Measurements from ENCODE around the gene HCFC1R1. TPM values are rescaled to one million over a fixed set of nuclear protein-coding genes. Genes with fewer than 3 reads are reported as not detected.

Gene HCFC1R1
- total and polyA plus RNA-seq, 4 donors = 10.9 to 138 (median 45.7) TPM

DNA sequence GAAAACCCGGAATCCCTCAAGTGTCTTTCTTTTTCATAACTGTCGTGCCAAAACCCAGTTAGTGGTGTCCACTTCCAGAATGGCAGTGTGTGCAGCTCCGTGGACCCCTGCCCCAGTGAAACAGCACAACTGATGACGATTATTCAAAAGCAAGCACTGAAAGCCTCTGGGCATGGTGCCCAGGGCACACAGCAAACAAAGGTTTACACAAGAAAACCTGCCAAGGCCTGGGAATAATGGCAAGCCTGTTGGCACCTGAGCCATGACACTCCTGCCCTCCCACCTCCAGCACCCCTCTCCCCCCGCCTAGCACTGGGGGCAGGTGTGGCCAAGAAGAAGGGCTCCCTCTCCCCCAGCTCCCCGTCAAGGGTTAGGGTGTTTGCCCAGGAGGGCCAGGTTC, 46.3 kb downstream of the HCFC1R1 start:
- TF ChIP-seq, protein P1, sequence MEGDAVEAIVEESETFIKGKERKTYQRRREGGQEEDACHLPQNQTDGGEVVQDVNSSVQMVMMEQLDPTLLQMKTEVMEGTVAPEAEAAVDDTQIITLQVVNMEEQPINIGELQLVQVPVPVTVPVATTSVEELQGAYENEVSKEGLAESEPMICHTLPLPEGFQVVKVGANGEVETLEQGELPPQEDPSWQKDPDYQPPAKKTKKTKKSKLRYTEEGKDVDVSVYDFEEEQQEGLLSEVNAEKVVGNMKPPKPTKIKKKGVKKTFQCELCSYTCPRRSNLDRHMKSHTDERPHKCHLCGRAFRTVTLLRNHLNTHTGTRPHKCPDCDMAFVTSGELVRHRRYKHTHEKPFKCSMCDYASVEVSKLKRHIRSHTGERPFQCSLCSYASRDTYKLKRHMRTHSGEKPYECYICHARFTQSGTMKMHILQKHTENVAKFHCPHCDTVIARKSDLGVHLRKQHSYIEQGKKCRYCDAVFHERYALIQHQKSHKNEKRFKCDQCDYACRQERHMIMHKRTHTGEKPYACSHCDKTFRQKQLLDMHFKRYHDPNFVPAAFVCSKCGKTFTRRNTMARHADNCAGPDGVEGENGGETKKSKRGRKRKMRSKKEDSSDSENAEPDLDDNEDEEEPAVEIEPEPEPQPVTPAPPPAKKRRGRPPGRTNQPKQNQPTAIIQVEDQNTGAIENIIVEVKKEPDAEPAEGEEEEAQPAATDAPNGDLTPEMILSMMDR (IDR thresholded peaks at IDR 0.05; ENCODE audit: control extremely low read depth, extremely low read depth) = no peak
- DNase-seq = peak in 2 of 3 donors; percentile 54 to 77
- no peak overlapping the region for H3K9ac ChIP-seq (ENCODE audit: insufficient read depth in 1 of 2, low read length in 2 of 2)

DNA sequence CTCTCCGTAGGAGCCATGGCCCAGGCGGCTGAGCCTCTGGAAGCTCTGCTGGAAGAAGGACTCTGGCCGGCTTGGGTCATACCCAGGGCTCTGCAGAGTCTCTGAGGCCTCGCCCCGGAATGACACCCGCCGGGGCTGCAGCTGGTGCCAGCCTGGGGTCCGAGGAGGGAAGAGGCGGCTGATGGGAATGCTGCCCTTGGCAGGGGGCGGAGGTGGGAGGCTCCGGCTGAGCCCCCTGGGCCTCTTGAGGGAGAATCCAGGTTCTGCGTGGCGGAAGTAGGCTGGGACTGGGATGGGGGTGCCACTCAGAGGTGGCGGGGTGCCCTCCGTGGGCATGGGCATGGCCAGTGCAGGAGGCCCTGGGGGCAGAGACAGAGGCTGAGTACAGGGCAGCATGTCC, 47.1 kb downstream of the HCFC1R1 start:
- Histone ChIP-seq H3K9ac (ENCODE audit: insufficient read depth in 1 of 2, low read length in 2 of 2) (no peak overlapping the region), H3K36me3 (ENCODE audit: control insufficient read depth in 4 of 4, insufficient read depth in 4 of 4, low read length in 4 of 4) (no peaks in the 10 kb centered on the region), H3K27me3 (ENCODE audit: control insufficient read depth in 3 of 3, insufficient read depth in 3 of 3, low read length in 2 of 3) (no peaks in the 10 kb centered on the region), H3K4me1 (ENCODE audit: control insufficient read depth in 5 of 5, insufficient read depth in 5 of 5, low read length in 5 of 5) (peaks cover 0 to 45% (median 5%) of the 10 kb centered on the region in 5 donors), H3K9me3 (ENCODE audit: control insufficient read depth in 4 of 4, insufficient read depth in 3 of 4, low read length in 3 of 4) (no peaks in the 10 kb centered on the region), H3K4me3 (no peak overlapping the region), H3K27ac (ENCODE audit: low read depth in 1 of 2, low read length in 1 of 2) (no peak overlapping the region)
- no peak for ATAC-seq (ENCODE audit: insufficient read depth, low FRiP score)
- no peak for DNase-seq
- TF ChIP-seq, protein P1 (IDR thresholded peaks at IDR 0.05; ENCODE audit: control extremely low read depth, extremely low read depth) = no peak
- 95% methylated on average over 15 of the region's 15 CpGs for WGBS, 2 donors

More for the DNA sequence above, 46.3 kb downstream of the HCFC1R1 start:
- no peak overlapping the region for H3K4me3 ChIP-seq
- no peak overlapping the region for H3K27ac ChIP-seq (ENCODE audit: low read depth in 1 of 2, low read length in 1 of 2)
- 70 to 81% methylated on average over 6 of the region's 6 CpGs for WGBS, 2 donors
- ATAC-seq (ENCODE audit: insufficient read depth, low FRiP score) = no peak
- no peaks in the 10 kb centered on the region for H3K9me3 ChIP-seq (ENCODE audit: control insufficient read depth in 4 of 4, insufficient read depth in 3 of 4, low read length in 3 of 4)
- H3K36me3 ChIP-seq (ENCODE audit: control insufficient read depth in 4 of 4, insufficient read depth in 4 of 4, low read length in 4 of 4) = no peaks in the 10 kb centered on the region
- peaks cover 0 to 41% (median 5%) of the 10 kb centered on the region in 5 donors for H3K4me1 ChIP-seq (ENCODE audit: control insufficient read depth in 5 of 5, insufficient read depth in 5 of 5, low read length in 5 of 5)
- no peaks in the 10 kb centered on the region for H3K27me3 ChIP-seq (ENCODE audit: control insufficient read depth in 3 of 3, insufficient read depth in 3 of 3, low read length in 2 of 3)

DNA sequence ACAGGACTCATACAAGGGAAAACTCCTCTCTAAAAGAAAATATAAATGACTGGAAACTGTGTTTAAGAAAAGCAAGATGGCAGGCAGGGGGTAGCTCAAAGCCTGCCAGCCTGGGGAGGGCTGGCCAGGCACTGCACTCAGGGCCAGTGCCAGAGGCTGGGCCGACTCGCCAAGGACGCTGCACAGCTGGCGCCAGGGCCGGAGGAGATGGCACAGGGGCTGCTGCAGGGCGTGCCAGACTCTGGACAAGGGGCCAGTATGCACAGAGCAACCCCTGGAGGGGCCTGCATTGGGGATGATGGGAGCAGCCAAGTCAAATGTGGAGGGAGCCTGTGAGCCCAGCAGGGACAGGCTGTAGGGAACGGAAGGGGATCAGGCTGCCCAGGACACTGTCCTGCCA, 47.5 kb downstream of the HCFC1R1 start:
- Histone ChIP-seq H3K27me3 (ENCODE audit: control insufficient read depth in 3 of 3, insufficient read depth in 3 of 3, low read length in 2 of 3) (no peaks in the 10 kb centered on the region), H3K9ac (ENCODE audit: insufficient read depth in 1 of 2, low read length in 2 of 2) (no peak overlapping the region), H3K4me1 (ENCODE audit: control insufficient read depth in 5 of 5, insufficient read depth in 5 of 5, low read length in 5 of 5) (peaks cover 0 to 41% (median 5%) of the 10 kb centered on the region in 5 donors), H3K4me3 (no peak overlapping the region), H3K9me3 (ENCODE audit: control insufficient read depth in 4 of 4, insufficient read depth in 3 of 4, low read length in 3 of 4) (no peaks in the 10 kb centered on the region), H3K36me3 (ENCODE audit: control insufficient read depth in 4 of 4, insufficient read depth in 4 of 4, low read length in 4 of 4) (no peaks in the 10 kb centered on the region), H3K27ac (ENCODE audit: low read depth in 1 of 2, low read length in 1 of 2) (no peak overlapping the region)
- no peak for DNase-seq
- TF ChIP-seq, protein P1 (IDR thresholded peaks at IDR 0.05; ENCODE audit: control extremely low read depth, extremely low read depth) = no peak
- WGBS, 2 donors = 93 to 96% methylated on average over 7 of the region's 7 CpGs
- no peak for ATAC-seq (ENCODE audit: insufficient read depth, low FRiP score)

DNA sequence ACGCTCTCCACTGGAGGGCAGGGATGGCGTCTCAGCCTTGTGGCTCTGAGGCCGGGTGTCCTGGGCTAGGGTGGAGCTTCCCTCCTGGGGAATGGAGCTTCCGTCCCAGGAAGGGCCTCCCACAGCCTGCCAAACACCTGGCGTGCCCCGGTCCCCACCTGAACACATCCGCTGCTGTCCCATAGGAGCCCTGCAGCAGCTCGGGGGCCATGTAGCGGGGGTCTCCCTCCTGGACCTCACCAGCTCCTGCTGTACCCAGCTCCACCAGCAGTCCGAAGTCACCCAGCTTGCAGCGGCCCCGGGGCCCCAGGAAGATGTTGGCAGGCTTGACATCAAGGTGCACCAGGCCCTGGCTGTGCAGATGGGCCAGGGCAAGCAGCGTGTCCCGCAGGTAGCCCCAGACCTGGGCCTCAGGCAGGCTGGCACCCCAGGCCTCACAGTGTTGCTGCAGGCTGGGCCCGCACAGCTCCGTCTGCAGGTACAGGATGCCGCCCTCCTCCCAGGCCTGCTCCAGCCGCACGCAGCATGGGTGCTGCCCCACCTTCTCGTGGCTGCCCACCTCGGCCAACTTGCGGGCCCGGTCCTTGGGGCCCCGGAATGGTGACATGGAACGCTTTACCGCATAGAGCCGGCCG, 48.5 kb downstream of the HCFC1R1 start:
- TF ChIP-seq, protein P1 (IDR thresholded peaks at IDR 0.05; ENCODE audit: control extremely low read depth, extremely low read depth) = no peak
- ATAC-seq (ENCODE audit: insufficient read depth, low FRiP score) (no peak), DNase-seq (no peak)
- Histone ChIP-seq H3K27me3 (ENCODE audit: control insufficient read depth in 3 of 3, insufficient read depth in 3 of 3, low read length in 2 of 3) (no peaks in the 10 kb centered on the region), H3K36me3 (ENCODE audit: control insufficient read depth in 4 of 4, insufficient read depth in 4 of 4, low read length in 4 of 4) (no peaks in the 10 kb centered on the region), H3K27ac (ENCODE audit: low read depth in 1 of 2, low read length in 1 of 2) (no peak overlapping the region), H3K9me3 (ENCODE audit: control insufficient read depth in 4 of 4, insufficient read depth in 3 of 4, low read length in 3 of 4) (no peaks in the 10 kb centered on the region), H3K4me1 (ENCODE audit: control insufficient read depth in 5 of 5, insufficient read depth in 5 of 5, low read length in 5 of 5) (peaks cover 0 to 42% (median 11%) of the 10 kb centered on the region in 5 donors), H3K9ac (ENCODE audit: insufficient read depth in 1 of 2, low read length in 2 of 2) (no peak overlapping the region), H3K4me3 (no peak overlapping the region)
- 96% methylated on average over 25 to 28 of the region's 28 CpGs for WGBS, 2 donors
